Measurements from ENCODE around the gene TNKS2.

GRCh38 chr10:91787810-91788209 is 10.4 kb upstream of the TNKS2 start:
- TF ChIP-seq, protein P1, sequence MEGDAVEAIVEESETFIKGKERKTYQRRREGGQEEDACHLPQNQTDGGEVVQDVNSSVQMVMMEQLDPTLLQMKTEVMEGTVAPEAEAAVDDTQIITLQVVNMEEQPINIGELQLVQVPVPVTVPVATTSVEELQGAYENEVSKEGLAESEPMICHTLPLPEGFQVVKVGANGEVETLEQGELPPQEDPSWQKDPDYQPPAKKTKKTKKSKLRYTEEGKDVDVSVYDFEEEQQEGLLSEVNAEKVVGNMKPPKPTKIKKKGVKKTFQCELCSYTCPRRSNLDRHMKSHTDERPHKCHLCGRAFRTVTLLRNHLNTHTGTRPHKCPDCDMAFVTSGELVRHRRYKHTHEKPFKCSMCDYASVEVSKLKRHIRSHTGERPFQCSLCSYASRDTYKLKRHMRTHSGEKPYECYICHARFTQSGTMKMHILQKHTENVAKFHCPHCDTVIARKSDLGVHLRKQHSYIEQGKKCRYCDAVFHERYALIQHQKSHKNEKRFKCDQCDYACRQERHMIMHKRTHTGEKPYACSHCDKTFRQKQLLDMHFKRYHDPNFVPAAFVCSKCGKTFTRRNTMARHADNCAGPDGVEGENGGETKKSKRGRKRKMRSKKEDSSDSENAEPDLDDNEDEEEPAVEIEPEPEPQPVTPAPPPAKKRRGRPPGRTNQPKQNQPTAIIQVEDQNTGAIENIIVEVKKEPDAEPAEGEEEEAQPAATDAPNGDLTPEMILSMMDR (IDR thresholded peaks at IDR 0.05): no peak
- no peak for TF ChIP-seq POLR2A (IDR thresholded peaks at IDR 0.05)
